ENCODE measurements around the gene NSMF. TPM values are rescaled to one million over a fixed set of nuclear protein-coding genes. Genes with fewer than 3 reads are reported as not detected.

Gene NSMF
- total and polyA plus RNA-seq, 4 donors: 13.8 to 39.8 (median 30.1) TPM

DNA sequence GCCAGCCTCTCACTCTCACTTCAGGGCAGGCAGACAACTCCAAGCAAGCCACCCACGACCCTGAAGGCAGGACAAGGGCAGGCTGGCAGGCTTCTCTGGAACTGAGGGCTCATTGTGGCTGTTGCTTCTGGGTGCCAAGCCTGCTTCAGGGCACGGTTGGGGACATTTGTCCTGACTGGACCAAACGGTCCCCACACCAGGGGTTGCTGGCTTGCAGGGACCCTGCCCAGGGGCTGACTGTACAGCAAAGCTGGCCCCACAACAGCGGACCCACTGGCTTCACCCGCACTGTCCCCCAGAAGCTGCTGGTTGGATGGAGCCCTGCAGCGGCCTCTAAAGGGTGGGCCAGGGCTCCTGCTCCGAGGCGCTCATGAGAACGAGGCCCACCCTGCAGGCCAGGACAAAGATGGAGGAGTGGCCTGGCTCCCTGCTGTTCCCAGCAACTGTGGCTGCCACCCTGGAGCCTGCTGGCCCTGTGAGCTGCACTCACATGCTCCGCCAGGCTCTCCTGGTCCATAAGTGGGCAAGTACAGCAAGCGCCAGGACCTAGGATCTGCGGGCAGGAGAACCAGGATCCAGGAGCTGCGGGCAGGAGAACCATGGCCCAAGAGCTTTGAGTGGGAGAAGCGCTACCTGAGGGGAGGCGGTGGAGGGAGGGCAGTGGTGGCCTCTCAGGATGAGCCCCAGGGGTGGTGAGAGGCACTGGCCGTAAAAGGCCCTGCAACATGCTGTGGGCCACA lies 34.4 kb upstream of the NSMF start:
- H3K27ac ChIP-seq (ENCODE audit: low read depth in 1 of 2, low read length in 1 of 2): no peak overlapping the region
- no peaks in the 10 kb centered on the region for H3K9me3 ChIP-seq (ENCODE audit: control insufficient read depth in 4 of 4, insufficient read depth in 3 of 4, low read length in 3 of 4)
- no peak for DNase-seq
- H3K9ac ChIP-seq (ENCODE audit: insufficient read depth in 1 of 2, low read length in 2 of 2): no peak overlapping the region
- ATAC-seq (ENCODE audit: insufficient read depth, low FRiP score): no peak
- peaks cover 0 to 3% (median 0%) of the 10 kb centered on the region in 5 donors for H3K4me1 ChIP-seq (ENCODE audit: control insufficient read depth in 5 of 5, insufficient read depth in 5 of 5, low read length in 5 of 5)
- H3K4me3 ChIP-seq: no peak overlapping the region
- 96% methylated on average over 16 of the region's 16 CpGs for WGBS, 2 donors
- TF ChIP-seq, protein P1, sequence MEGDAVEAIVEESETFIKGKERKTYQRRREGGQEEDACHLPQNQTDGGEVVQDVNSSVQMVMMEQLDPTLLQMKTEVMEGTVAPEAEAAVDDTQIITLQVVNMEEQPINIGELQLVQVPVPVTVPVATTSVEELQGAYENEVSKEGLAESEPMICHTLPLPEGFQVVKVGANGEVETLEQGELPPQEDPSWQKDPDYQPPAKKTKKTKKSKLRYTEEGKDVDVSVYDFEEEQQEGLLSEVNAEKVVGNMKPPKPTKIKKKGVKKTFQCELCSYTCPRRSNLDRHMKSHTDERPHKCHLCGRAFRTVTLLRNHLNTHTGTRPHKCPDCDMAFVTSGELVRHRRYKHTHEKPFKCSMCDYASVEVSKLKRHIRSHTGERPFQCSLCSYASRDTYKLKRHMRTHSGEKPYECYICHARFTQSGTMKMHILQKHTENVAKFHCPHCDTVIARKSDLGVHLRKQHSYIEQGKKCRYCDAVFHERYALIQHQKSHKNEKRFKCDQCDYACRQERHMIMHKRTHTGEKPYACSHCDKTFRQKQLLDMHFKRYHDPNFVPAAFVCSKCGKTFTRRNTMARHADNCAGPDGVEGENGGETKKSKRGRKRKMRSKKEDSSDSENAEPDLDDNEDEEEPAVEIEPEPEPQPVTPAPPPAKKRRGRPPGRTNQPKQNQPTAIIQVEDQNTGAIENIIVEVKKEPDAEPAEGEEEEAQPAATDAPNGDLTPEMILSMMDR (IDR thresholded peaks at IDR 0.05; ENCODE audit: control extremely low read depth, extremely low read depth): no peak
- peaks cover 0 to 5% (median 0%) of the 10 kb centered on the region in 4 donors for H3K36me3 ChIP-seq (ENCODE audit: control insufficient read depth in 4 of 4, insufficient read depth in 4 of 4, low read length in 4 of 4)
- no peaks in the 10 kb centered on the region for H3K27me3 ChIP-seq (ENCODE audit: control insufficient read depth in 3 of 3, insufficient read depth in 3 of 3, low read length in 2 of 3)

- Histone ChIP-seq H3K4me3 (no peak overlapping the region), H3K36me3 (ENCODE audit: control insufficient read depth in 4 of 4, insufficient read depth in 4 of 4, low read length in 4 of 4) (peaks cover 0 to 5% (median 0%) of the 10 kb centered on the region in 4 donors), H3K27ac (ENCODE audit: low read depth in 1 of 2, low read length in 1 of 2) (no peak overlapping the region), H3K9ac (ENCODE audit: insufficient read depth in 1 of 2, low read length in 2 of 2) (no peak overlapping the region), H3K4me1 (ENCODE audit: control insufficient read depth in 5 of 5, insufficient read depth in 5 of 5, low read length in 5 of 5) (peaks cover 0 to 9% (median 5%) of the 10 kb centered on the region in 5 donors), H3K27me3 (ENCODE audit: control insufficient read depth in 3 of 3, insufficient read depth in 3 of 3, low read length in 2 of 3) (no peaks in the 10 kb centered on the region), H3K9me3 (ENCODE audit: control insufficient read depth in 4 of 4, insufficient read depth in 3 of 4, low read length in 3 of 4) (no peaks in the 10 kb centered on the region)
- no peak for ATAC-seq (ENCODE audit: insufficient read depth, low FRiP score)
- TF ChIP-seq, protein P1 (IDR thresholded peaks at IDR 0.05; ENCODE audit: control extremely low read depth, extremely low read depth): no peak
- WGBS, 2 donors: 85% methylated on average over 20 of the region's 20 CpGs
- no peak for DNase-seq
These were observed 33.6 kb upstream of the NSMF start for GRCh38 chr9:137492464-137493363.

DNA sequence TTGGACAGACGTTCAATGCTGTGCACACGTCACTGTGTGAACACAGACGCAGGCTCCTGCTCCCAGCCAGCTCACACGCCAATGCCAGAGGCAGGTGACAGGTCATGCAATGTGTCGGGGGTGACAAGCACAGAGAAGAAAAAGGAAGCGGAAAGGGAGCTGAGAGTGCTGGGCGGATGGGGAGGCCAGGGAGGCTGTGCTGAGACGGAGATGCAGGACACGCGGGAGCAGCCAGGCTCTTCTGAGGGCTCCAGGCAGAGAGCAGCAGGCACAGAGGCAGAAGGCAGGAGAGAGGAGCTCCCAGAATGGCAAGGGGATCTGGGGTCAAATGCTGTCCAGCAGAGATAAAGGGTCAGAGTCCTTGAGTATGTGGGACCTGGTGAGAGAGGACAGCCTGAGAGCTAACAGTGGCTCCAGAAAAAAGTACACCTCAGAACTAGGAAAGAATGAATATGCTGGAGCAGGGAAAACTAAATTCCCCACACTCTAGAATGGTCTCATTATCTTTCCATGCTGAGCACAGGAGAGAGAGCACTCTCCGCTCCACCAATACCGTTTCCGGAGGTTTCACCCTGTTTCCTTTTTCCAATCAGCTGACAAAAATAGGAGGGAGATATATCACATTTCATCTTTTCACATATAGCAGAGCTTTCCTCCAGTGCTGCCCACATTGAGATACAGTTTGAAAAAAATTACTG lies 32.8 kb upstream of the NSMF start:
- H3K27me3 ChIP-seq (ENCODE audit: control insufficient read depth in 3 of 3, insufficient read depth in 3 of 3, low read length in 2 of 3): no peaks in the 10 kb centered on the region
- no peak for ATAC-seq (ENCODE audit: insufficient read depth, low FRiP score)
- no peaks in the 10 kb centered on the region for H3K9me3 ChIP-seq (ENCODE audit: control insufficient read depth in 4 of 4, insufficient read depth in 3 of 4, low read length in 3 of 4)

More for the DNA sequence above, 32.8 kb upstream of the NSMF start:
- Histone ChIP-seq H3K27ac (ENCODE audit: low read depth in 1 of 2, low read length in 1 of 2) (no peak overlapping the region), H3K9ac (ENCODE audit: insufficient read depth in 1 of 2, low read length in 2 of 2) (no peak overlapping the region), H3K4me1 (ENCODE audit: control insufficient read depth in 5 of 5, insufficient read depth in 5 of 5, low read length in 5 of 5) (peaks cover 0 to 13% (median 8%) of the 10 kb centered on the region in 5 donors), H3K36me3 (ENCODE audit: control insufficient read depth in 4 of 4, insufficient read depth in 4 of 4, low read length in 4 of 4) (peaks cover 0 to 4% (median 0%) of the 10 kb centered on the region in 4 donors), H3K4me3 (no peak overlapping the region)
- TF ChIP-seq, protein P1 (IDR thresholded peaks at IDR 0.05; ENCODE audit: control extremely low read depth, extremely low read depth): no peak
- DNase-seq: peak in 1 of 3 donors; percentile 4
- 91% methylated on average over 13 of the region's 13 CpGs for WGBS, 2 donors

All from lung (tissue), 12 donors.